Transverse colon (tissue), 4 donors: ENCODE data around the gene ZNF506.
"Not testable (repeated sequence)": the region's sequence is repeated elsewhere in the genome, so short reads cannot be mapped to it uniquely, and the experiment has no call there.

Experiments used
- POLR2A ChIP-seq: fragments of 450-650 bp; IDR thresholded peaks from one replicate; pipeline ENCODE4 v1.6.1; 2016; ENCODE audit warnings: antibody characterized with exemption, mild to moderate bottlenecking, moderate library complexity
- POLR2AphosphoS5 ChIP-seq, 3 donors: sonication (generic); formaldehyde crosslinking; IDR thresholded peaks; one replicate each; pipeline ENCODE4 v1.6.1; 2016; ENCODE audit warnings: antibody characterized with exemption in 3 of 3
- TF ChIP-seq, protein P1 (sequence below), 5 experiments: fragments of 200-600 bp in 3 of 5; fragments of 450-650 bp in 2 of 5; sonication (generic) in 3 of 5; IDR thresholded peaks; 1 replicate in 2 of 5; 2 replicates in 3 of 5; pipeline ENCODE4 v1.5.1; 2016 to 2017; ENCODE audit warnings: antibody characterized with exemption in 5 of 5, inconsistent platforms in 3 of 5, mild to moderate bottlenecking in 2 of 5, moderate library complexity in 1 of 5

DNA sequence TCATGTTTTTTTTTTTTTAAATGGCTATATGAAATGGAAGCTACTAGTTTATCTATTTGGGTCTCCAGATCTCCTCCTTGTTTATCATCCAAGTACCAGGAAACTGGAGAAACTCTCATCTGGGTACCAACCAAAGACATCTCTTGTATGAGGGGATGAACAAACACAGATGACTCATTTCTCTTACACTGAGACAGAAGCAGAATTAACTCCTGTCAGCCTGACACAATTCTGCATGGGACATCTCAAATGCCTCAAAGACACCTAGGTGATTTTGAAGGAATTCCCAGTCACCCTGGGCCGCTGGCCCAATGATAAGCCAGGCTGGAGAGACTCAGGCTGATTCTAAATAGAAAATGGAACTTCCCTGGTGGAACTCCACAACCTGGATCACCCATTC lies 9.6 kb downstream of the ZNF506 start:
- TF ChIP-seq, protein P1, sequence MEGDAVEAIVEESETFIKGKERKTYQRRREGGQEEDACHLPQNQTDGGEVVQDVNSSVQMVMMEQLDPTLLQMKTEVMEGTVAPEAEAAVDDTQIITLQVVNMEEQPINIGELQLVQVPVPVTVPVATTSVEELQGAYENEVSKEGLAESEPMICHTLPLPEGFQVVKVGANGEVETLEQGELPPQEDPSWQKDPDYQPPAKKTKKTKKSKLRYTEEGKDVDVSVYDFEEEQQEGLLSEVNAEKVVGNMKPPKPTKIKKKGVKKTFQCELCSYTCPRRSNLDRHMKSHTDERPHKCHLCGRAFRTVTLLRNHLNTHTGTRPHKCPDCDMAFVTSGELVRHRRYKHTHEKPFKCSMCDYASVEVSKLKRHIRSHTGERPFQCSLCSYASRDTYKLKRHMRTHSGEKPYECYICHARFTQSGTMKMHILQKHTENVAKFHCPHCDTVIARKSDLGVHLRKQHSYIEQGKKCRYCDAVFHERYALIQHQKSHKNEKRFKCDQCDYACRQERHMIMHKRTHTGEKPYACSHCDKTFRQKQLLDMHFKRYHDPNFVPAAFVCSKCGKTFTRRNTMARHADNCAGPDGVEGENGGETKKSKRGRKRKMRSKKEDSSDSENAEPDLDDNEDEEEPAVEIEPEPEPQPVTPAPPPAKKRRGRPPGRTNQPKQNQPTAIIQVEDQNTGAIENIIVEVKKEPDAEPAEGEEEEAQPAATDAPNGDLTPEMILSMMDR (IDR thresholded peaks at IDR 0.05): not testable (repeated sequence)
- TF ChIP-seq POLR2AphosphoS5 (IDR thresholded peaks at IDR 0.05); POLR2A: not testable (repeated sequence)
